ENCODE results near the gene CRACDL.

The CRACDL gene

GRCh38 chr2:98771721-98772524 is 164.1 kb downstream of the CRACDL start:
- Histone ChIP-seq H3K27ac (ENCODE audit: low read depth, low read length) (peak overlapping the region; percentile 48), H3F3A (ENCODE audit: control insufficient read depth, insufficient read depth) (no peaks in the 10 kb centered on the region), H3K4me3 (ENCODE audit: low read length) (peak overlapping the region; percentile 58), H3K79me2 (ENCODE audit: control insufficient read depth, low read length) (no peaks in the 10 kb centered on the region), H3K4me2 (ENCODE audit: low read length) (peak overlapping the region; percentile 87), H3K36me3 (ENCODE audit: control insufficient read depth, low read length) (no peaks in the 10 kb centered on the region), H3K9me2 (replicated peaks; ENCODE audit: control insufficient read depth, low read length) (no peaks in the 10 kb centered on the region), H4K20me1 (ENCODE audit: control insufficient read depth, insufficient read depth, low read depth, low read length) (no peaks in the 10 kb centered on the region), H3K9me3 (ENCODE audit: control insufficient read depth, insufficient read depth, low read length) (no peaks in the 10 kb centered on the region), H3K4me1 (ENCODE audit: control insufficient read depth, low read length) (peaks cover 18% of the 10 kb centered on the region), H3K27me3 (ENCODE audit: control insufficient read depth, low read length) (no peaks in the 10 kb centered on the region)
- TF ChIP-seq, protein P1, sequence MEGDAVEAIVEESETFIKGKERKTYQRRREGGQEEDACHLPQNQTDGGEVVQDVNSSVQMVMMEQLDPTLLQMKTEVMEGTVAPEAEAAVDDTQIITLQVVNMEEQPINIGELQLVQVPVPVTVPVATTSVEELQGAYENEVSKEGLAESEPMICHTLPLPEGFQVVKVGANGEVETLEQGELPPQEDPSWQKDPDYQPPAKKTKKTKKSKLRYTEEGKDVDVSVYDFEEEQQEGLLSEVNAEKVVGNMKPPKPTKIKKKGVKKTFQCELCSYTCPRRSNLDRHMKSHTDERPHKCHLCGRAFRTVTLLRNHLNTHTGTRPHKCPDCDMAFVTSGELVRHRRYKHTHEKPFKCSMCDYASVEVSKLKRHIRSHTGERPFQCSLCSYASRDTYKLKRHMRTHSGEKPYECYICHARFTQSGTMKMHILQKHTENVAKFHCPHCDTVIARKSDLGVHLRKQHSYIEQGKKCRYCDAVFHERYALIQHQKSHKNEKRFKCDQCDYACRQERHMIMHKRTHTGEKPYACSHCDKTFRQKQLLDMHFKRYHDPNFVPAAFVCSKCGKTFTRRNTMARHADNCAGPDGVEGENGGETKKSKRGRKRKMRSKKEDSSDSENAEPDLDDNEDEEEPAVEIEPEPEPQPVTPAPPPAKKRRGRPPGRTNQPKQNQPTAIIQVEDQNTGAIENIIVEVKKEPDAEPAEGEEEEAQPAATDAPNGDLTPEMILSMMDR (IDR thresholded peaks at IDR 0.05; ENCODE audit: low read depth, low read length, poor library complexity, severe bottlenecking) = no peak
- no peak for TF ChIP-seq EZH2phosphoT487 (IDR thresholded peaks at IDR 0.05; ENCODE audit: borderline replicate concordance, low read length)

GRCh38 chr2:98771264-98771663 is 164.8 kb downstream of the CRACDL start:
- Histone ChIP-seq H4K20me1 (ENCODE audit: control insufficient read depth, insufficient read depth, low read depth, low read length) (no peaks in the 10 kb centered on the region), H3K4me2 (ENCODE audit: low read length) (peak overlapping the region; percentile 87), H3K27me3 (ENCODE audit: control insufficient read depth, low read length) (no peaks in the 10 kb centered on the region), H3K27ac (ENCODE audit: low read depth, low read length) (peak overlapping the region; percentile 48), H3F3A (ENCODE audit: control insufficient read depth, insufficient read depth) (no peaks in the 10 kb centered on the region), H3K9me3 (ENCODE audit: control insufficient read depth, insufficient read depth, low read length) (no peaks in the 10 kb centered on the region), H3K79me2 (ENCODE audit: control insufficient read depth, low read length) (no peaks in the 10 kb centered on the region), H3K36me3 (ENCODE audit: control insufficient read depth, low read length) (no peaks in the 10 kb centered on the region), H3K9me2 (replicated peaks; ENCODE audit: control insufficient read depth, low read length) (no peaks in the 10 kb centered on the region), H3K4me3 (ENCODE audit: low read length) (peak overlapping the region; percentile 58), H3K4me1 (ENCODE audit: control insufficient read depth, low read length) (peaks cover 18% of the 10 kb centered on the region)
- TF ChIP-seq, protein P1 (IDR thresholded peaks at IDR 0.05; ENCODE audit: low read depth, low read length, poor library complexity, severe bottlenecking) = no peak
- no peak for TF ChIP-seq EZH2phosphoT487 (IDR thresholded peaks at IDR 0.05; ENCODE audit: borderline replicate concordance, low read length)

GRCh38 chr2:98769784-98770183 is 166.2 kb downstream of the CRACDL start:
- Histone ChIP-seq H3K36me3 (ENCODE audit: control insufficient read depth, low read length) (no peaks in the 10 kb centered on the region), H4K20me1 (ENCODE audit: control insufficient read depth, insufficient read depth, low read depth, low read length) (no peaks in the 10 kb centered on the region), H3K9me2 (replicated peaks; ENCODE audit: control insufficient read depth, low read length) (no peaks in the 10 kb centered on the region), H3K79me2 (ENCODE audit: control insufficient read depth, low read length) (no peaks in the 10 kb centered on the region), H3K4me2 (ENCODE audit: low read length) (no peak overlapping the region), H3K27me3 (ENCODE audit: control insufficient read depth, low read length) (no peaks in the 10 kb centered on the region), H3K4me3 (ENCODE audit: low read length) (no peak overlapping the region), H3K9me3 (ENCODE audit: control insufficient read depth, insufficient read depth, low read length) (no peaks in the 10 kb centered on the region), H3F3A (ENCODE audit: control insufficient read depth, insufficient read depth) (no peaks in the 10 kb centered on the region), H3K4me1 (ENCODE audit: control insufficient read depth, low read length) (peaks cover 21% of the 10 kb centered on the region), H3K27ac (ENCODE audit: low read depth, low read length) (no peak overlapping the region)
- TF ChIP-seq EZH2phosphoT487 (IDR thresholded peaks at IDR 0.05; ENCODE audit: borderline replicate concordance, low read length) = no peak
- TF ChIP-seq, protein P1 (IDR thresholded peaks at IDR 0.05; ENCODE audit: low read depth, low read length, poor library complexity, severe bottlenecking) = no peak

Measured in DOHH2 (cell line).